GM18907 (cell line): Measurements from ENCODE around the gene SEC14L2.
A peak's percentile ranks its signal among the peaks of the same experiment; 100 is the strongest.

Experiments used
- ATAC-seq: cut with Tn5 transposase; IDR thresholded peaks from one replicate; pipeline ENCODE4 v1.9.1; 2021; ENCODE audit warnings: mild to moderate bottlenecking, moderate library complexity; ENCODE audit not compliant: unreplicated experiment

Gene SEC14L2

DNA sequence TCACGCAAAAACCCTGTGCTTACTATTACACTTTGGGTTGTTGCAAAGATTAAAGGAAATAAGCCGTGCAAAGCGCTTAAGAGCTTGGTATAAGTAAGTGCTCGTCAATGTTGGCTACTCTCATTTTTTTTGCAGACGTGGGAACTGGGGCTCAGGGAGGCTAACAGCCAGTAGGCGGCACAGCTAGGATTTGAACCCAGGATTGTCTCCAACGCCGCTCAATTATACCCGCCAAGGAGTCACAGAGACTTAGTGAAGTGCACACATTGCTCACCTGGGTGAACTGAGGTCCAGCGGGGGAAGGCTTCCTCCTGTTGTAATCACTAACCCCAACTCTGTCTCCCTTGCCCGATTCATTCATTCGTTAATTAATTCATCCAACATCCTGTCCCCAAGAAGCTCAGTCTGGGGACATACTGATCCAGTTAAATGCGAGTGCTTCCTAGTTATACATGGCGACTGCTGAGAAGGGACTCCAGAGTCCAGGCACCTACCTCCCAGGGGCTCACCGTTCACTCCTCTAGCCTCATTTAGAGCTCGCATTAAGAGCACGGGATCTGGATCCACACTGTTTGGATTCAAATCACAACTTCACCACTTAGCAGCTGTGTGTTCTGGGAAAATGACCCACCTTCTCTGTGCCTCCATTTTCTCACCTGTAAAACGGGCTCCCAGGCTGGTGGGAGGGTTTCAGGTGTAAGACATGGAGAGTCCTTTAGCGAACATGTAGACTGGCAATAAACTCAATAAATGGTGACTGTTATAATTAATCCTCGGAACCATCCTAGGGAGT lies 27.9 kb downstream of the SEC14L2 start:
- no peak for ATAC-seq

DNA sequence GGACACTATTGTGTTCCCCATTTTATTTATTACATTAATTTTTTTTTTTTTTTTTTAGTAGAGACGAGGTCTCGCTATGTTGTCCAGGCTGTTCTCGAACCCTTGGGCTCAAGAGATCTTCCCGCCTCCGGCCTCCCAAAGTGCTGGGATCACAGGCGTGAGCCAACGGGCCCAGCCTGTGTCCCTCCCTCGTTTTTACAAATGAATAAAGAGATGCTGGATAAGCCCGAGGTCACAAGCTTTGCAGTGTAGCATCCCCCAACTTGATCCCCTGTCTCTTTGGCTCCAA lies 28.5 kb downstream of the SEC14L2 start:
- no peak for ATAC-seq

DNA sequence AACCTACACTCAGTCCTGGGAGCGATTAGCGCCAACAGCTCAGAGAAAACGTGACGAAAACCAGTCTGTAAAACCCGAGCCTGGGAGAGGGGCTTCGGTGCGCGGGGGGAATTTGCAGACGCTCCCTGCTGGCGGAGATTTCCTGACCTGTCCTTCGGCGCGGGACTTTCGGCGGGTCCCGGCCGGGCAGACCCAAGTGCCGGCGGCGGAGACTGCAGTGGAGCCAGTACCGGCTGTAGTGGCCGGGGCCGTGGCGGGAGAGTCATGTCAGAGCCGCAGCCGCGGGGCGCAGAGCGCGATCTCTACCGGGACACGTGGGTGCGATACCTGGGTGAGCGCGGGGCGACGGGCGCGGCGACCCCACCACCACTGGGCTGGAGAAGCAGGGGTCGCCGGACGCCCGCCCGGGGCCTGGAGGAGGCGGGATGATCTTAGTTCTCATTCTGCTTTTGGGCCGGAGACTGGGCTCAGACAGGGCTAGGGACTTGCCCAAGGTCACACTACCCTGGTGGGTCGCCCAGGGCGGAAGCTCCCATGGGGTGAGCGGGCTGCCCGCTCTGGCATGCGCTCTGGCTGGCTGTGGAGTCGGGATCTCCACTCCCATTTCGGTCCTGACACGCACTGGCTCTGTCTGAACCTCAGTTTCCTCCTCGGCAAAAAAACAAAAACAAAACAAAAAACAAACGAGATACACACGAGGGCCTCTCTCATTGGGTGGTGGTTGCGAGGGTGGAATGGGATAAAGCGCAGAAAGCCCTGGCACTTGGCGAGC lies 29.0 kb downstream of the SEC14L2 start, which contains the start of gene MTFP1:
Gene MTFP1, plus strand, starts transcription at position 153 of the 772 bp plus-strand sequence. Its CDS starts 112 bp downstream, at position 265.
- ATAC-seq = no peak

DNA sequence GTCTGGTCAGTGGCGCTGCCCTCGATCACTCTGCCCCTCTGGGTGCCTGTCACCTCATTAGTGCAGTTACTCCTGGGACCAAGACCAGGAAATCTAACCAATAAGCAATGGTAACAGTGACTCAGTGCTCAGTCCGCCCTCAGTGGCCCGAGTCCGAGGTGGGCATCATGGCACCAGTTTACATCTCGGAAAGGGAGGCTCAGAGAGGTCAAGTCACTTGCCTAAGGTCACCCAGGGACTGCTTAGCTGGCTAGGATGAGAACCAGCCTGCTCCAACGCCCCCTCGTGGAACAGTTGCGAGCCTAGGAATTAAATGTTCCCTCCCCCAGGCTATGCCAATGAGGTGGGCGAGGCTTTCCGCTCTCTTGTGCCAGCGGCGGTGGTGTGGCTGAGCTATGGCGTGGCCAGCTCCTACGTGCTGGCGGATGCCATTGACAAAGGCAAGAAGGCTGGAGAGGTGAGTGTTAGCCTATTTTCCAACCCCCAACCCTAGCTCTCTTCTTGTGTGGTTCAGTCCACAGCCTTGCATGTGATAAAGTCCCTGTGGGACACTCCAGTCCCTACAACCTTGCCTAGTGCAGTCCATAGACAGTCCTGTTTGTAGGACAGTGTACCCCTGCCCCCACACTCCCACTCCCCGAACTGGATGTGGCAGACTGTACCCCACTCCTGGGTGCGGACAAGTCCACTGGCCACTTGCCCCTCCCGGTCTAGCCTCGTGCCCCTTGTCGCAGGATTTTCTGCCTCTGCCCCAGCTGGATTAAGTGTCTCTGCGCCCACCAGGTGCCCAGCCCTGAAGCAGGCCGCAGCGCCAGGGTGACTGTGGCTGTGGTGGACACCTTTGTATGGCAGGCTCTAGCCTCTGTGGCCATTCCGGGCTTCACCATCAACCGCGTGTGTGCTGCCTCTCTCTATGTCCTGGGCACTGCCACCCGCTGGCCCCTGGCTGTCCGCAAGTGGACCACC lies 29.9 kb downstream of the SEC14L2 start:
- no peak for ATAC-seq

DNA sequence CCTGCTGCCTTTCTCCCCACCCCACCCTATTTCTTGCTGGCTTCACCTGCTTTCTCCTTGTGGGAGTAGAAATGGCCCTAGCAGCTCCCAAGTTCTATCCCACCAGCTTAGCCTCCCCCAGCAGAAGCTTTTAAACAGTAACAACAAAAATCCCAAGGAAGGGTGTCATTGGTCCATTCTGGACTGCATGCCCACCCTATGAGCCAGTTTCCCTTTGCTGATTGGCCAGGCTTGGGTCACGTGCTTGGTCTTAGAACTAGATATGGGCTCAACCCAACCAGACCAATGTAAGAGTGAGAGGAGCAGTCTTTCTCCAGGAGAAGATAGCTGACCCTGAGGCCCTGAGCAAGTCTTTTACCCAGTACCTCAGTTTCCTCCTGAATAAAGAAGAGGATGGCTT lies 31.1 kb downstream of the SEC14L2 start:
- no peak for ATAC-seq

DNA sequence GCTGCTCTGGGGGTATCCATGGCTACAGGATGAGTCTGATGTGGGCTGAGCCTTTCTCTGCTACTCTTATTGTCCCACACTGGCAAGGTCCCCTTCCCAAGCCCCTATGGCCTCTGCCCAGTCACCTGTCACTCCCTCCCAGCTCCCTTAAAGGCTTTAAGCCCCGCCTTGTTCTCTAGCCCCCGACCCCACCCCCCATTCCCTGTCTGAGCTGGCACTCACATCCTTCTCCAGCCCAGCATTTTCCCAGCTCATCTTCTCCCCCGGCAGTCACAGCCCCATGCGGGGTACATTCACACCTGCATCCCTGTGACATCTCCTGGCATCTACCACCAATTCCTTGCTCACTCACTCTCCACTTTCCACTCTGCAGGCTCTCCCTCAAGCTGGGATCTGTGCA lies 33.1 kb downstream of the SEC14L2 start:
- no peak for ATAC-seq

DNA sequence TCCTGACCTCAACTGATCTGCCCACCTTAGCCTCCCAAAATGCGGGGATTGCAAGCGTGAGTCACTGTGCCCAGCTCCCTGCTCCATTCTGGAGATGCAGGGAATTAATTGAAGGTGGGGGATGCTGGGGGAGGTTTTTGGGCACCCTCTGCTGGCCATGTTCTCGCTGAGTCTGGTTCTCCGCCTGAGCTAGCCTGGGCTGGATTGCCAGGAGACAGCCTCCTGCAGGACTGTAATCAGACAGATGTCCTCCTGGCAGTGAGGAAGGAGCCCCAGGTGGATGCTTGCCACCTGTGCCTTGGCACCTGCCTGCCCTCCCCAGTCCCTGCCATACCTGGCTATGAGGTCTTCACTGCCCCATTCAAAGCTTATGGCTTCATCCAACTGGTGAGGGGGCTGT lies 34.1 kb downstream of the SEC14L2 start:
- no peak for ATAC-seq

DNA sequence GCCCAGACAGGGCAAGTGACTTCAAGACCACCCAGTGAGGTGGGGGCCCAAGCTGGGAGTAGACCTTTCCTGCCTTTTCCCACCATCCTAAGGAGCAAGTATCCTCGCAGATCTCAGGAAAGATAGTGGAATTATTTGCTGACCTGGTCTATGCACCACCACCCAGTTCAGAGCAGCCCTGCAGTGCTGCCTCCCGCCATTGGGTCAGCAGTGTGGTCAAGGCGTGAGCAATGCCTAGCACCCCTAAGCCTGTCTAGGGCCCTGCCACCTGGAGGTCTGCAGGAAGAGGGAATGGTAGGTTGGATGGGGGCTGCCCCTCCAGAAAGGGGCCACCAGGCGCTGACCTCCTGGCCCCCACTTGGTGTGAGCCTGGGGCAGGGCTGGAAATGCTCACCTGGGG lies 35.3 kb downstream of the SEC14L2 start:
- no peak for ATAC-seq

DNA sequence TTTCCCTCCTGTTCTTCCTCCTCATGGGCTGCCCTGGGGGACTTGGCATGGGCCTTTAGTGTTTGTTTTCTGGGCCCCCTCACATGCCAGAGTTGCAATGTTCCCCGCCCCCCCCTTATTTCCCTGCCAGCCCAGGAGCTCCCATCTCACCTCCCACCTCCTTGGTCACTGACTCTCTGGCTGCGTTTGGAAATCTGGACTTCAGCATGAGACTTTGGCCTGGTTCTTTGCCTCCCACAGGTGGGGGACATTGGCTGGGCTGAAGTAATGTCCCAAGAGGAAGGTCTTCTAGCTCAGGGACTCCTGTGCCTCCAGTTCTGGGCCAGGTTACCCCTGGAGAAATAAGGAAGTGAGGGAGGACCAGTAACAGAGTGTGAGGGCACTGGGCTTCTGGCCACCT lies 35.7 kb downstream of the SEC14L2 start:
- ATAC-seq = no peak

DNA sequence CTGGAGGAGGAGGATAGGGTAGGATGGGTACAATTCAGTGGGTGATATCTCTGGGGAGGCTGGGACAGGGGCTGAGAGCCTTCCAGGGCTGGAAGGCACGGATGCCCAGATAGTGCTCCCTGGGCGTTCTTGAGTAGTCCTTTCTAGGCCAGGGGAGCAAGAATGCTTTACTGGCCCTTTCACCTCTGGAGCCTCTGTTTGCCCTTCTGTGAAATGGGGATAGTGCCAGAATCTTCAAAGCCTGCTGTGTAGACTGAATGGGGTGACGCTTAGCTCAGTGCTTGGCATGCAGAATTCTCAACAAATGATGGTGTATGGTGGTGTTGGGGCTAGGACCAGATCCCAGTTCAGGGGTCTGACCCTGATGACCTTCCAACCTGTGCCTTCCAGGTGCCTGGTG lies 36.4 kb downstream of the SEC14L2 start:
- no peak for ATAC-seq

DNA sequence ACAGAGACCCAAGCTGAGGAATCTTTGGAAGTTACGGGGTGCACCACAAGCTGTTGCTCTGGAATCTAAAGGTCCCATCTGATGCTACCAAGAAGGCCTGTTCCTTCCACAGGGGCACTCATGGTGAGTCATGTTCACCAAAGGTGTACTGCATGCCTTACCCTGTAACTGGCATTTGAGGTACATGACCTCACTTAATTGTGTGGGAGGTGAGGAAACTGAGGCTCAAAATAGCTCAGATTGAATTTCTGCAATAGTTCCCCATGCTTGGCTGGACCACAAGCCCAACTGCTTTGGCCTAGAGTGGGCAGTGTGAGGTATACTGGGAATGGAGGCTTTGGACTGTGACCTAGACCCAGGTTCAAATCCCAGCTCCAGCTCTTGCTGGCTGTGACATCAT lies 37.0 kb downstream of the SEC14L2 start:
- ATAC-seq = no peak

DNA sequence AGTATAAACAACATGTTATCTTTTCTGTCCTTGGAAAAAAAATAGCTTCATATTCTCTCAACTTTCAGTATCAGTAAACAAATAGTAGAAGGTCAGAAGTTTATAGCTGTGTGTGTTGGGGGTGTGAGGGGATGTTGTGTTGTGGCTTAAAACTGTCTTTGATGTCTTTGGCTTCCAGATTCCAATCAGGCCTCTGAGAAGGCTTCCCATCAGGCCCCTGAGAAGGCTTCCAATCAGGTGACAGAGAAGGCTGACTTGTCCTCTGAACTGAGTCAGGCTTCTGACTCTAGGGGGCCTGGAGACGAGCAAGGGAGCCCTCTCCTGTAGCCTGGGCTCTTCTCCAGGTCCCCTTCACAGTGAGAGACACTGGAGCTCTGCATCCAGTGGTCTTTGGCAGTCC lies 38.0 kb downstream of the SEC14L2 start:
- ATAC-seq = no peak

DNA sequence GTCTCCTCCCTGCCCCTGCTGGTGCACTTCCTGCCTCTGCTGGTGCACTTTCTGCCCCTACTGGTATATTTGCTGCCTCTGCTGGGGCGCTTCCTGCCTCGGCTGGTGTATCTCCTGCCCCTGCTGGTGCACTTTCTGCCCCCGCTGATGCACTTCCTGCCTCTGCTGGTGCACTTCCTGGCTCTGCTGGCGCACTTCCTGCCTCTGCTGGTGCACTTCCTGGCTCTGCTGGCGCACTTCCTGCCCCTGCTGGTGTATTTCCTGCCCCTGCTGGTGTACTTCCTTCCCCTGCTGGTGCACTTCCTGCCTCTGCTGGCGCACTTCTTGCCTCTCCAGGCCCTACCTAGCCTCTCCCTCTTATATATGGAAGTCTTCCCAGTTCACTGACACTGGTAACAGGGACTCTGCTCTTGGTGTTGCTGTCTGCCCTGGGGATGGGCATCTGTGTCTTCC lies 38.9 kb downstream of the SEC14L2 start:
- no peak for ATAC-seq

DNA sequence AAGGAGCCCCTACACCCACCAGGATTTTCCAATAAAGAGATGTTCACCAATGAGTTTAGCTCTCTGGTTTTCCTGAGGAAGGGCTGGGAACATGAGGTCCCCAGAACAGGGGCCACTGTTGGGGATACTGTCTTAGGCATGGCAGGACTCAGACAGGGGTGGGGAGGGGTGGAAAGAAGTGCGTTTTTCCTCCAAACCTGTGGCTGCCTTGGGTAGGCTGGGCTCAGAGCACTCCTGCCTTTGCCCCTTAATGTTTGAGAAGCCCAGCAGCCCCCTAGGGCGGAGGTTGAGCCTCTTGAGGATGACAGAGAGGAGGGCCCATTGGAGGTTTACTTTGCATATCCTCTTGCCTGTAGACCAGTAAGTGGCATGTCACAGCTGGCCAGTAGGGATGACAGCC lies 39.4 kb downstream of the SEC14L2 start:
- no peak for ATAC-seq

DNA sequence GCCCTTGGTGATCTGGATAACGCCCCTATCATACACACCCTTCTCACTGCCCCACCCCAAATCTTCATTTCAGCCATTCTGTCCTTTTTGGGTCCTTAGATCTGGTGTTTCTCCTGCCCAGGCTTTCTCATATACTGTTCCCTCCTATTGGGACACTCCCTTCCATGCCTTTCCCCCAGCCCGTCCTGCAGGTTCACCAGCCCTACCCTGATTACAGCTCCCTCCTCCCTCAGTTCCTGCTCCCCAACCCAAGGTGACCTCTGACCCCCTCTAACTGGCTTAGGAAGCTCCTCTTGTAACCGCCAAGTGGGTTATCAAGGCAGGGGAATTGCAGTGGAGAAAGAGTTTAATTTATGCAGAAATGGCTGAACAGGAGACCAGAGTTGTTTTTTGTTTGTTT lies 41.7 kb downstream of the SEC14L2 start:
- ATAC-seq = no peak

DNA sequence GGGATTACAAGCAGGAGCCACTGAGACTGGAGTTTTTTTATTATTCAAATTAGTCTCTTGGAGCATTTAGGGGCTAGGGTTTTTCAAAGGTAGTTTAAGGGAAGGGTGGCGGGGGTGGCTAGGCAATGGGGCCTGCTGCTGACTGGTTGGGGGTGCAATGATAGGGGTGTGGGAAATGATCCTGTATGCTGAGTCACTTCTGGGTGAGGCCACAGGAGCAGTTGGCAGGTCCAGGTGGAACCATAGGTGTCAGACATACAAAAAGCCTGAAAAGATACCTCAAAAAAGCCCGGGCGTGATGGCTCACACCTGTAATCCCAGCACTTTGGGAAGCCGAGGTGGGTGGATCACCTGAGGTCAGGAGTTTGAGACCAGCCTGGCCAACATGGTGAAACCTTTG lies 42.4 kb downstream of the SEC14L2 start:
- ATAC-seq = no peak

DNA sequence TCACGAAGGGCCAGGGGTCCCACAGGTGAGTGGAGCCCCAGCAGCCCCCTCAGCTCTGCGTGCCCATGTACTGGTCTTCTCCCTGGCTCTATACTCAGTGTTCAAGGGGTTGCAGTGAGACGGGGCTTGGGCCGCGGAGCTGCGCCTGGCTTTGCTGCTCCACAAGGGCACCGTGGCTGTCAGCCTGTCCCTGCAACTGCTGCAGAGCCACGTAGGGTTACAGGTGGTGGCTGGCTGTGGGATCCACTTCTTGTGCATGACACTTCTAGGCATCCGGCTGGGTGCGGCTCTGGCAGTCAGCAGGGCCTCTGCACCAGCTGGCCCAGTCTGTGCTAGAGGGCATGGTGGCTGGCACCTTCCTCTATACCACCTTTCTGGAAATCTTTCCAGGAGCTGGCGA lies 43.0 kb downstream of the SEC14L2 start:
- no peak for ATAC-seq

DNA sequence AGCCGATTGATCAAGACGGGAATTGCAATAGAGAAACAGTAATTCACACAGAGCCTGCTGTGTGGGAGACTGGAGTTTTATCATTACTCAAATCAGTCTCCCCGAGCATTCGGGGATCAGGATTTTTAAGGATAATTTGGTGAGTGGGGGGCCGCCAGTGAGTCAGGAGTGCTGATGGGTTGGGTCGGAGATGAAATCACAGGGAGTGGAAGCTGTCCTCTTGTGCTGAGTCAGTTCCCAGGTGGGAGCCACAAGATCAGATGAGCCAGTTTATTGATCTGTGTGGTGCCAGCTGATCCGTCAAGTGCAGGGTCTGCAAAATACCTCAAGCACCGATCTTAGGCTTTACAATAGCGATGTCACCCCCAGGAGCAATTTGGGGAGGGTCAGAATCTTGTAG lies 44.3 kb downstream of the SEC14L2 start:
- no peak for ATAC-seq

DNA sequence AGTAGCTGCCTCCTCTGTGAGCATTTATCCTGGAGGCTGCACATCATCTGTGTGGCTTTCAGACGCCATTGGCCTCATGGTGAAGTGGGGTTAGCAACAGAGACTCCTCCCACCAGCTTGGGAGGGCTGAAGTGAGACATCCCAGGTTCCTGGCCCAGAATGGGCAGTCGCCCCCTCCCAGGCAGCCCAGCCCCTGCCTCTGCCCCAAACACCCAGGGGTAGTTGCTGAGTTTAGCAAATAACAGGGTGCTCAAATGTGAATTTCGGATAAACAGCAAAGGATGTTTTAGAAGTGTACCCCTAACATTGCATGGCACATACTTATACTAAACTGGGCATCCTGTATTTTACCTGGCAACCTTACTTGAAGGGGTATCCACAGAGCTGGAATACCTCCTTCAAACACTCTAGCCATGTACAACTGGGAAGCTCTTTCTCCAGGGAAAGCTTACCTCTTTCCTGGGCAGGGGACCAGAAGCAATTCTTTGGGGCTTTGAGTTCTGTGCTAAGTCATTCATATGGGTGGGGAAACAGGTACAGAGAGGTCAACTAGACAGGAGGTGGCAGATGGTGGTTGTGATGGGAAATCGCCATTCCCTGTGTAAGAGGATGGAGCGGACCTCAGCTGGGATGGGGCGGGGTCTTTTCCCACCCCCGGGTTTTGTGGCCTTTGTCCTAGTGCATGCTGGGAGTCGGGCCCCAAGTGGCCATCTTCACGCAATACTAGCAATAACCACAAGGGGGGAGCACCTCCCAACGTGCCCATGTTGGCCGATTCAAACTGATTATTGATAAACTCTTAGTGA lies 48.0 kb downstream of the SEC14L2 start:
- peak; percentile 37 for ATAC-seq

DNA sequence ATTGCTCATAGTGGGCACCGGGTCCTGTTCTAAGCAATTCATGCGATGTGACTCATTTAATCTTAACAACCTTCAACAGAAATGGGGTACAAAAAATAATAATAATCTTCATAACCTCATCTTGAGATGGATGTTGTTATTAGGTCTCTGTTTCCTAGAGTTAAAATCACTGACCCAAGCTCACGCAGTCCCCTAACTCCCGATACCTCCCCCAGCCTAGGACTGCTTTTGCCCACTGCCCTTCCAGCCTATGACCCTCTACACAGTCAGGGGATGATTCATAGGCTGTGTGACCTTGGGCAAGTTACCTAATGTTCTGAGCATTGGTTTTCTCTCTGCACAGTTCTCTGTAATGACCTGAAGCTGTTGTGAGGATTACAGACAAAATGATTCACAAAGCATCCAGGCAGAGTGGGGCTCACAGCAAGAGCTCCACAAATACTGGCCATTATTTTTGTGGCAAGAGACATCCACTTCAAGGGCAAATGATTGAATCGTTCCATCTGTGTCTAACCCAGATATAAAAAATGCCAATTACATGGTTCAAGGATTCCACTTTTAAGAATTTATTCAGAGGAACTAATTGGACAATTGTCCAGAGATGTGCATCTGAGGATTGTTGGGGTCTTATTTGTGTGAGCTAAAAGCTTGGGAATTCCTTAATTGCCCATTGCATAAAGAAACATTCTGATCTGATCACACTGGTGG lies 48.8 kb downstream of the SEC14L2 start:
- no peak for ATAC-seq
